B cell (primary cell): ENCODE results near the gene CXCR6. TPM values are rescaled to one million over a fixed set of nuclear protein-coding genes. Genes with fewer than 3 reads are reported as not detected.

Experiments
- ATAC-seq: fragments of 200-7000 bp; cut with Tn5 transposase; one replicate; pipeline ENCODE4 v1.10.0; 2021; ENCODE audit warnings: low read depth, mild to moderate bottlenecking, moderate number of reproducible peaks, moderate library complexity
- CTCF ChIA-PET: fragments of 350-600 bp; sonication (Branson Sonifier 250); formaldehyde crosslinking; loops from one replicate; lab custom pipeline; 2021; ENCODE audit warnings: antibody characterized with exemption, inconsistent platforms; lab: Charles Lee
- POLR2A ChIA-PET: fragments of 350-600 bp; sonication (Branson Sonifier 250); formaldehyde crosslinking; loops from one replicate; lab custom pipeline; 2021; ENCODE audit warnings: antibody characterized with exemption; lab: Charles Lee
- DNase-seq: peaks from one replicate; pipeline ENCODE4 v3.0.0; 2013
- H2AFZ ChIP-seq: 2 replicates; pipeline ENCODE4 v1.6.1; 2012; ENCODE audit warnings: mild to moderate bottlenecking, low read depth, low read length; ENCODE audit not compliant: insufficient read depth, poor library complexity, severe bottlenecking
- H3K27ac ChIP-seq, 2 donors: 1 replicate in 1 of 2; 2 replicates in 1 of 2; pipeline ENCODE4 v1.5.1; 2012 to 2013; ENCODE audit warnings: low read length in 2 of 2, mild to moderate bottlenecking in 2 of 2, moderate library complexity in 1 of 2
- H3K27me3 ChIP-seq, 4 experiments: fragments of 200-600 bp in 1 of 4; sonication (generic) in 1 of 4; replicated peaks in 1 of 4; 1 replicate in 2 of 4; 2 replicates in 2 of 4; pipeline versions ENCODE4 v1.6.1 to v1.7.0; 2013 to 2016; ENCODE audit warnings: low read length in 3 of 4, mild to moderate bottlenecking in 2 of 4, mixed read lengths in 1 of 4, moderate library complexity in 1 of 4; ENCODE audit not compliant: insufficient read depth in 4 of 4, control insufficient read depth in 3 of 4; ENCODE audit errors: control extremely low read depth in 1 of 4
- H3K36me3 ChIP-seq, 2 experiments: replicated peaks in 1 of 2; 1 replicate in 1 of 2; 2 replicates in 1 of 2; pipeline versions ENCODE4 v1.6.1 to v1.7.1; 2013; ENCODE audit warnings: low read length in 1 of 2; ENCODE audit not compliant: insufficient read depth in 2 of 2, control insufficient read depth in 1 of 2; ENCODE audit errors: control extremely low read depth in 1 of 2, extremely low read depth in 1 of 2
- H3K4me1 ChIP-seq, 2 donors: fragments of 200-600 bp in 1 of 2; sonication (generic) in 1 of 2; 1 replicate in 1 of 2; 2 replicates in 1 of 2; pipeline versions ENCODE4 v1.5.1 to v1.6.1; 2013 to 2017; ENCODE audit warnings: low read length in 2 of 2; ENCODE audit not compliant: control insufficient read depth in 2 of 2, insufficient read depth in 2 of 2
- H3K4me2 ChIP-seq: replicated peaks from 2 replicates; pipeline ENCODE3; 2012; ENCODE audit warnings: mild to moderate bottlenecking, low read depth, low read length; ENCODE audit not compliant: poor library complexity, severe bottlenecking
- H3K4me3 ChIP-seq, 5 experiments: fragments of 200-600 bp in 1 of 5; sonication (generic) in 1 of 5; 1 replicate in 3 of 5; 2 replicates in 2 of 5; pipeline versions ENCODE4 v1.5.1 to v1.7.0; 2011 to 2016; ENCODE audit warnings: low read length in 4 of 5, mild to moderate bottlenecking in 4 of 5, low read depth in 2 of 5, control low read depth in 1 of 5, moderate library complexity in 1 of 5; ENCODE audit not compliant: insufficient read depth in 1 of 5; ENCODE audit errors: control extremely low read depth in 1 of 5, extremely low read depth in 1 of 5
- H3K79me2 ChIP-seq: fragments of 200-600 bp; sonication (generic); one replicate; pipeline ENCODE4 v1.6.0; 2016; ENCODE audit warnings: low read length; ENCODE audit not compliant: control insufficient read depth, insufficient read depth
- H3K9ac ChIP-seq: fragments of 200-600 bp; sonication (generic); 2 replicates; pipeline ENCODE4 v1.6.1; 2017; ENCODE audit warnings: mild to moderate bottlenecking, low read length, moderate library complexity
- H3K9me3 ChIP-seq, 3 donors: one replicate each; pipeline versions ENCODE4 v1.6.1 to v1.7.1; 2013; ENCODE audit warnings: low read length in 2 of 3; ENCODE audit not compliant: control insufficient read depth in 2 of 3, insufficient read depth in 1 of 3; ENCODE audit errors: control extremely low read depth in 1 of 3
- H4K20me1 ChIP-seq: 2 replicates; pipeline ENCODE4 v1.6.0; 2012; ENCODE audit warnings: mild to moderate bottlenecking, low read length; ENCODE audit not compliant: insufficient read depth, control insufficient read depth, poor library complexity, severe bottlenecking
- H3K27ac Mint-ChIP-seq: one replicate; pipeline ENCODE4 v1.8.0; 2021; ENCODE audit warnings: mixed read lengths
- H3K27me3 Mint-ChIP-seq: one replicate; pipeline ENCODE4 v1.8.0; 2021; ENCODE audit warnings: mixed read lengths
- H3K4me1 Mint-ChIP-seq: one replicate; pipeline ENCODE4 v1.8.0; 2021; ENCODE audit warnings: mixed read lengths
- H3K4me3 Mint-ChIP-seq: one replicate; pipeline ENCODE4 v1.8.0; 2021; ENCODE audit warnings: mixed read lengths
- H3K9me3 Mint-ChIP-seq: one replicate; pipeline ENCODE4 v1.8.0; 2022; ENCODE audit warnings: mixed read lengths; ENCODE audit not compliant: insufficient read depth
- CTCF ChIP-seq: fragments of 200-600 bp; IDR thresholded peaks from one replicate; pipeline ENCODE4 v1.8.0; 2022; ENCODE audit warnings: antibody characterized with exemption, mild to moderate bottlenecking
- EZH2 ChIP-seq: IDR thresholded peaks from 2 replicates; pipeline ENCODE4 v1.6.1; 2012; ENCODE audit warnings: borderline replicate concordance, low read depth, mild to moderate bottlenecking, moderate library complexity, low read length; ENCODE audit not compliant: insufficient read depth, poor library complexity, severe bottlenecking
- WGBS: methylation state at CpG from one replicate; pipeline ENCODE4 v1.1.5; 2013; ENCODE audit warnings: missing lambda C conversion rate; ENCODE audit not compliant: insufficient coverage; 5-methylcytosine and 5-hydroxymethylcytosine counted together
- intact Hi-C: fragments of 100-400 bp; cut with micrococcal nuclease; formaldehyde crosslinking; loops from one replicate; pipeline ENCODE4 v1.10.0; 2022
- polyA plus RNA-seq: library from polyadenylated mRNA; depleted of rRNA; stranded (reverse); fragments of >200 nt; gene quantifications from 2 replicates; pipeline ENCODE4 v1.2.3, GENCODE V29; 2012
- total RNA-seq, 2 donors: library from RNA; stranded (reverse); fragments of 120-200 nt in 1 of 2; gene quantifications; 1 replicate in 1 of 2; 2 replicates in 1 of 2; pipeline versions ENCODE4 v1.2.3 to v1.2.4, GENCODE V29; 2013 to 2022

CXCR6 gene
- total and polyA plus RNA-seq, 2 donors (not counting 1 experiment from before 2014, with no cell fraction given): not detected

- no peak for ATAC-seq
Measured at GRCh38 chr3:45978006-45978761, 34.9 kb downstream of the CXCR6 start.

More at GRCh38 chr3:45978006-45978761, 34.9 kb downstream of the CXCR6 start:
- 100% methylated on average over 1 of the region's 5 CpGs for WGBS
- ChIA-PET CTCF (interaction anchor here (0.9 kb wide), 1 partner anchor 391 kb away, joined by 3 read pairs; no protein-coding TSS in a partner anchor), POLR2A (no interaction called here)
- TF ChIP-seq EZH2 (no peak), CTCF (no peak)
- Histone ChIP-seq H3K4me1 (no peaks in the 10 kb centered on the region), H3K4me2 (no peak overlapping the region), H3K4me3 (no peak overlapping the region), H3K27me3 (no peaks in the 10 kb centered on the region), H2AFZ (no peak overlapping the region), H3K9me3 (no peaks in the 10 kb centered on the region), H3K36me3 (peaks cover 16 to 72% of the 10 kb centered on the region in 2 experiments), H3K9ac (no peak overlapping the region), H4K20me1 (no peaks in the 10 kb centered on the region), H3K27ac (no peak overlapping the region), H3K79me2 (no peaks in the 10 kb centered on the region)
- H3K27ac Mint-ChIP-seq: no peak overlapping the region
- no peak overlapping the region for H3K4me3 Mint-ChIP-seq
- H3K27me3 Mint-ChIP-seq: no peaks in the 10 kb centered on the region
- intact Hi-C loops: no loop called here
- H3K9me3 Mint-ChIP-seq: no peaks in the 10 kb centered on the region
- peaks cover 10% of the 10 kb centered on the region for H3K4me1 Mint-ChIP-seq
- no peak for DNase-seq
